A673 (cell line): ENCODE results near the gene IL15RA. TPM values are rescaled to one million over a fixed set of nuclear protein-coding genes. Genes with fewer than 3 reads are reported as not detected.

Experiments
- BruUV-seq: library from RNA; stranded (reverse); fragments of 400-500 nt; replicated peaks from 2 replicates; lab custom pipeline; 2021; lab: Mats Ljungman, UMichigan
- CTCF ChIA-PET: fragments of 300-600 bp; sonication (Branson Sonifier 250); formaldehyde crosslinking; loops from one replicate; lab custom pipeline; 2022; ENCODE audit warnings: antibody characterized with exemption; lab: Charles Lee
- POLR2A ChIA-PET: fragments of 300-600 bp; sonication (Branson Sonifier 250); formaldehyde crosslinking; loops from one replicate; lab custom pipeline; 2022; ENCODE audit warnings: antibody characterized with exemption; ENCODE audit not compliant: low non-redundant PET; lab: Charles Lee
- DNase-seq: peaks from one replicate; pipeline ENCODE4 v3.0.0-alpha.2; 2015; ENCODE audit warnings: low spot score
- H3K27ac ChIP-seq: fragments of 200-600 bp; sonication (generic); 2 replicates; pipeline ENCODE4 v1.5.1; 2016; ENCODE audit warnings: mixed run types, low read depth, mild to moderate bottlenecking, mixed read lengths, antibody characterized with exemption, low read length; ENCODE audit not compliant: poor library complexity, severe bottlenecking
- H3K27me3 ChIP-seq: fragments of 200-600 bp; sonication (generic); replicated peaks from 2 replicates; pipeline ENCODE4 v1.6.1; 2017; ENCODE audit warnings: mixed run types, low read depth, mild to moderate bottlenecking, mixed read lengths, antibody characterized with exemption, low read length; ENCODE audit not compliant: insufficient read depth, poor library complexity
- H3K36me3 ChIP-seq: fragments of 200-600 bp; sonication (generic); 2 replicates; pipeline ENCODE4 v1.6.1; 2016; ENCODE audit warnings: mixed run types, mild to moderate bottlenecking, mixed read lengths, antibody characterized with exemption, low read length; ENCODE audit not compliant: insufficient read depth, poor library complexity, severe bottlenecking
- H3K4me1 ChIP-seq: fragments of 200-600 bp; sonication (generic); 2 replicates; pipeline ENCODE4 v1.6.1; 2017; ENCODE audit warnings: mixed run types, mild to moderate bottlenecking, mixed read lengths, antibody characterized with exemption, low read length; ENCODE audit not compliant: insufficient read depth, poor library complexity, severe bottlenecking
- H3K4me3 ChIP-seq: fragments of 200-600 bp; sonication (generic); 2 replicates; pipeline ENCODE4 v1.5.1; 2016; ENCODE audit warnings: low read depth, mixed run types, mild to moderate bottlenecking, mixed read lengths, low read length; ENCODE audit not compliant: poor library complexity, severe bottlenecking
- H3K9me3 ChIP-seq: fragments of 200-600 bp; sonication (generic); 2 replicates; pipeline ENCODE4 v1.6.1; 2016; ENCODE audit warnings: mixed run types, low read depth, mild to moderate bottlenecking, mixed read lengths, antibody characterized with exemption, low read length; ENCODE audit not compliant: poor library complexity, severe bottlenecking
- EZH2 ChIP-seq: fragments of 200-600 bp; sonication (generic); IDR thresholded peaks from 2 replicates; pipeline ENCODE4 v1.6.1; 2017; ENCODE audit warnings: borderline replicate concordance, low read depth, mild to moderate bottlenecking, mixed read lengths, antibody characterized with exemption, low read length; ENCODE audit not compliant: poor library complexity, severe bottlenecking
- intact Hi-C: fragments of 100-400 bp; cut with micrococcal nuclease; formaldehyde crosslinking; loops from one replicate; pipeline ENCODE4 v1.10.0; 2022; ENCODE audit not compliant: unreplicated experiment
- total RNA-seq: library from RNA; stranded (reverse); gene quantifications from 2 replicates; pipeline ENCODE4 v1.2.3, GENCODE V29; 2021
- TF ChIP-seq, protein P1 (sequence below): fragments of 300-800, 200-600 bp; sonication (generic); conservative IDR thresholded peaks from 2 replicates; pipeline ENCODE4 v1.5.1; 2017; ENCODE audit warnings: low read depth, mild to moderate bottlenecking, antibody characterized with exemption, low read length, moderate library complexity, mixed read lengths

Gene IL15RA
- total RNA-seq, 1 experiment from 2014 or later = 1.1 TPM

DNA sequence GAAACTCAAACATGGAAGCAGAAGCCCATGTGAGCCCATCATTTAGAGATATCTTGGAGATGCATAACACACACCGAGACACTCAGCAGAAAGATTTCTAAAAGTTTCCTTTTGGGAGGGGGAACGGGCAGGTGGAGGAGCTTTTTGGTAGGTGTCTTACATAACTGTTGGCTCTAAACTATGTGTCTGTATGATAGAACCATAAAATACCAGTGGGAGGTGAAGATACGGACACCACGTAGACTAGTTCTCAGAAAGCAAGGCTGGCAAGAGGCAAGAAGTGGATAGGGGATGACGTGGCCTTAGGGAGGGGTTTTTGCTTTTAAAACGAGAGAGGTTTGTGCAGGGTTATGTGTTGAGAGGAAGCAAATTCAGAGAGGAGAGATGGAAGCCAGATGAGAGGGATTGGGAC is 36.5 kb downstream of the IL15RA start:
- no peak overlapping the region for H3K27ac ChIP-seq
- TF ChIP-seq, protein P1, sequence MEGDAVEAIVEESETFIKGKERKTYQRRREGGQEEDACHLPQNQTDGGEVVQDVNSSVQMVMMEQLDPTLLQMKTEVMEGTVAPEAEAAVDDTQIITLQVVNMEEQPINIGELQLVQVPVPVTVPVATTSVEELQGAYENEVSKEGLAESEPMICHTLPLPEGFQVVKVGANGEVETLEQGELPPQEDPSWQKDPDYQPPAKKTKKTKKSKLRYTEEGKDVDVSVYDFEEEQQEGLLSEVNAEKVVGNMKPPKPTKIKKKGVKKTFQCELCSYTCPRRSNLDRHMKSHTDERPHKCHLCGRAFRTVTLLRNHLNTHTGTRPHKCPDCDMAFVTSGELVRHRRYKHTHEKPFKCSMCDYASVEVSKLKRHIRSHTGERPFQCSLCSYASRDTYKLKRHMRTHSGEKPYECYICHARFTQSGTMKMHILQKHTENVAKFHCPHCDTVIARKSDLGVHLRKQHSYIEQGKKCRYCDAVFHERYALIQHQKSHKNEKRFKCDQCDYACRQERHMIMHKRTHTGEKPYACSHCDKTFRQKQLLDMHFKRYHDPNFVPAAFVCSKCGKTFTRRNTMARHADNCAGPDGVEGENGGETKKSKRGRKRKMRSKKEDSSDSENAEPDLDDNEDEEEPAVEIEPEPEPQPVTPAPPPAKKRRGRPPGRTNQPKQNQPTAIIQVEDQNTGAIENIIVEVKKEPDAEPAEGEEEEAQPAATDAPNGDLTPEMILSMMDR = no peak
- TF ChIP-seq EZH2 = no peak
- no peaks in the 10 kb centered on the region for H3K4me1 ChIP-seq
- intact Hi-C loops = no loop called here
- POLR2A ChIA-PET = interaction anchor here (0.6 kb wide), 1 partner anchor 21 kb away, joined by 4 read pairs; no protein-coding TSS in a partner anchor
- H3K9me3 ChIP-seq = no peaks in the 10 kb centered on the region
- H3K27me3 ChIP-seq = no peaks in the 10 kb centered on the region
- BruUV-seq = no TSS peak
- no peak for DNase-seq
- H3K36me3 ChIP-seq = peaks cover 9% of the 10 kb centered on the region
- H3K4me3 ChIP-seq = no peak overlapping the region
- CTCF ChIA-PET = no interaction called here

DNA sequence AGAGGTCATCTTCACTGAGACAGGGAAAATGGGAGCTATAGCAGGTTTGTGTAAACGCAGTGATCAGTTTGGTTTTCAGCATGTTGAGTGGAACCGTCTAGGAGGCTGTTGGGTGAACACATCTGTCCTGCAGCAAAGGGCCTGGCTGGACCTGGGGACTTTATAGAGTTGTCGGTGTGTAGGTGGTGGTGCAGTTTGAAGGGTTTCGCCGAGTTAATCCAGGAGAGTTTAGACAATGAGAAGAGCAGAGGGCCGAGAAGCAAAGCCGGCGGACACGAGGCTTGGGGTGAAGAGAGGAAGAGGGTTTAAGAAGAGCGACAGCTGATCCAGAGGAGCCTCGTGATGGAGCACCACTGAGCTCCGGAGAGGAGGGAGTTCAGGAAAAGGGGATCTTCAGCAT is 39.1 kb downstream of the IL15RA start:
- TF ChIP-seq, protein P1 = no peak
- TF ChIP-seq EZH2 = no peak
- Histone ChIP-seq H3K27ac (no peak overlapping the region), H3K36me3 (peaks cover 15% of the 10 kb centered on the region), H3K27me3 (no peaks in the 10 kb centered on the region), H3K4me1 (no peaks in the 10 kb centered on the region), H3K9me3 (no peaks in the 10 kb centered on the region), H3K4me3 (no peak overlapping the region)
- intact Hi-C loops = no loop called here
- ChIA-PET CTCF (no interaction called here), POLR2A (no interaction called here)
- DNase-seq = no peak
- no TSS peak for BruUV-seq

DNA sequence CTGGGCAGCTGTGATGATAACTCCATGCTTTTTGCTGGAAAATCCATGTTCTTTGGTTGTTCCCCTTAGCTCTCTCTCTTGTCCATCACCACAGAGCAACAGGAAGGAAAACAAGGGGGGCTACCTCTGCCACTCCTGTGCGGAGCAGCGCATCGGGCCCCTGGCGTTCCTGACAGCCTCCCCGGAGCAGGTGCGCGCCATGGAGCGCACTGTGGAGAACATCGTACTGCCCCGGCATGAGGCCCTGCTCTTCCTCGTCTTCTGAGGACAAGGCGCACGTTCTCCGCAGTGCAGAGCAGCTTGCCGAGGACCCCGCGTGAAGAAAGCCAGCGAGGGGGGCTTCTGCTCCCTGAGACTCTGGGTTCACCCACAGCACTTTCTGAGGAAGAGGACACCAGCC is 40.3 kb downstream of the IL15RA start:
- Histone ChIP-seq H3K36me3 (peaks cover 19% of the 10 kb centered on the region), H3K4me3 (no peak overlapping the region), H3K27me3 (no peaks in the 10 kb centered on the region), H3K9me3 (no peaks in the 10 kb centered on the region), H3K4me1 (no peaks in the 10 kb centered on the region), H3K27ac (no peak overlapping the region)
- no peak for DNase-seq
- intact Hi-C loops = no loop called here
- ChIA-PET CTCF (no interaction called here), POLR2A (no interaction called here)
- TF ChIP-seq, protein P1 = no peak
- no peak for TF ChIP-seq EZH2
- TSS peak; percentile 58 for BruUV-seq
